Measurements from ENCODE around the gene CLRN2. TPM values are rescaled to one million over a fixed set of nuclear protein-coding genes. Genes with fewer than 3 reads are reported as not detected.

Gene CLRN2
- total and polyA plus RNA-seq, 2 experiments from 2014 or later: not detected

DNA sequence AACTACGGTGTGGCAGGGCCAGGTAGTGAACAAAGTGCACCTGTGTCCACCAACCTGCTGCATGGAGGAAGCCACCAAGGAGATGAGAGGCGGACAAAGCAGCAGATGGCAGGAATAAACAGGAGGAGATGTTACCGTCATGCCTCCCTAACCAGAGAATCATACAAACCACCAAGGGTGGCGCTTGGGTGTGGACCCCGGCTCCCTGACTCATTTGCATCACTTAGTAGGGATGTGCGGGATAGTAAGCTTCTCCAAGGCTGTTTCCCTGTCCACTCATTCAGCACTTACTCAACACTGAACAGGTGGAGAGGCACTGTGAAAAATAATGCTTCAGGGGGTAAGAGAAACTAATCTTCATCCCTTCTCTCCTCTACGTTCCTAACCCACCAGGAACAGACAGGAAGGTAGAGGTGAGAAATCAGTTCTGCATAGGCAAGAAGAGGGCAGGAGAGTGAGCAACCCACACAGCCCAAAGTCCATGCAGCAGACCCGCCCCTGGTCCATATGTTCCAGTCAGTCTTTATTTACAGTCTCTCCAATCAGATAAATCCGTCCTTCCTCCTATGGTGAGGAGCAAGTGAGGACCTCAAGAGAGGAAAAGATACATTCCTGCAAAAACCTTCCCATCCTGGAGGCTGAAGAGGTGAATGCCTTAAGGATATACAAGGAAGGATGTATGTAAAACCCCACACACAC is 37.0 kb upstream of the CLRN2 start:
- Histone ChIP-seq H3K4me3 (no peak overlapping the region), H3K9me3 (ENCODE audit: low read depth) (no peaks in the 10 kb centered on the region)

GRCh38 chr4:17480210-17480927 is 34.6 kb upstream of the CLRN2 start:
- H3K27me3 ChIP-seq: no peaks in the 10 kb centered on the region
- no peaks in the 10 kb centered on the region for H3K36me3 ChIP-seq
- TF ChIP-seq, protein P1, sequence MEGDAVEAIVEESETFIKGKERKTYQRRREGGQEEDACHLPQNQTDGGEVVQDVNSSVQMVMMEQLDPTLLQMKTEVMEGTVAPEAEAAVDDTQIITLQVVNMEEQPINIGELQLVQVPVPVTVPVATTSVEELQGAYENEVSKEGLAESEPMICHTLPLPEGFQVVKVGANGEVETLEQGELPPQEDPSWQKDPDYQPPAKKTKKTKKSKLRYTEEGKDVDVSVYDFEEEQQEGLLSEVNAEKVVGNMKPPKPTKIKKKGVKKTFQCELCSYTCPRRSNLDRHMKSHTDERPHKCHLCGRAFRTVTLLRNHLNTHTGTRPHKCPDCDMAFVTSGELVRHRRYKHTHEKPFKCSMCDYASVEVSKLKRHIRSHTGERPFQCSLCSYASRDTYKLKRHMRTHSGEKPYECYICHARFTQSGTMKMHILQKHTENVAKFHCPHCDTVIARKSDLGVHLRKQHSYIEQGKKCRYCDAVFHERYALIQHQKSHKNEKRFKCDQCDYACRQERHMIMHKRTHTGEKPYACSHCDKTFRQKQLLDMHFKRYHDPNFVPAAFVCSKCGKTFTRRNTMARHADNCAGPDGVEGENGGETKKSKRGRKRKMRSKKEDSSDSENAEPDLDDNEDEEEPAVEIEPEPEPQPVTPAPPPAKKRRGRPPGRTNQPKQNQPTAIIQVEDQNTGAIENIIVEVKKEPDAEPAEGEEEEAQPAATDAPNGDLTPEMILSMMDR (IDR thresholded peaks at IDR 0.05; ENCODE audit: low read depth, low read length): no peak
- H3K27ac ChIP-seq: peak overlapping the region; percentile 28
- peak in 1 of 2 donors; percentile 10 for DNase-seq (ENCODE audit: low read depth in 1 of 2, low spot score in 1 of 2)
- H3K4me1 ChIP-seq (ENCODE audit: low read depth): no peaks in the 10 kb centered on the region
- no peak overlapping the region for H3K4me3 ChIP-seq
- no peaks in the 10 kb centered on the region for H3K9me3 ChIP-seq (ENCODE audit: low read depth)

More for the DNA sequence above, 37.0 kb upstream of the CLRN2 start:
- Histone ChIP-seq H3K27ac (no peak overlapping the region), H3K36me3 (no peaks in the 10 kb centered on the region), H3K4me1 (ENCODE audit: low read depth) (no peaks in the 10 kb centered on the region), H3K27me3 (no peaks in the 10 kb centered on the region)
- TF ChIP-seq, protein P1 (IDR thresholded peaks at IDR 0.05; ENCODE audit: low read depth, low read length): no peak
- no peak for DNase-seq (ENCODE audit: low read depth in 1 of 2, low spot score in 1 of 2)

- TF ChIP-seq, protein P1 (IDR thresholded peaks at IDR 0.05; ENCODE audit: low read depth, low read length): no peak
- Histone ChIP-seq H3K4me3 (no peak overlapping the region), H3K27me3 (no peaks in the 10 kb centered on the region), H3K36me3 (no peaks in the 10 kb centered on the region), H3K9me3 (ENCODE audit: low read depth) (no peaks in the 10 kb centered on the region), H3K27ac (peak overlapping the region; percentile 28), H3K4me1 (ENCODE audit: low read depth) (no peaks in the 10 kb centered on the region)
- DNase-seq (ENCODE audit: low read depth in 1 of 2, low spot score in 1 of 2): no peak
Observed at GRCh38 chr4:17480955-17481354, 34.0 kb upstream of the CLRN2 start.

GRCh38 chr4:17482716-17483115 is 32.2 kb upstream of the CLRN2 start:
- Histone ChIP-seq H3K27ac (no peak overlapping the region), H3K4me3 (no peak overlapping the region), H3K27me3 (no peaks in the 10 kb centered on the region), H3K9me3 (ENCODE audit: low read depth) (no peaks in the 10 kb centered on the region), H3K4me1 (ENCODE audit: low read depth) (no peaks in the 10 kb centered on the region), H3K36me3 (peaks cover 14% of the 10 kb centered on the region)
- TF ChIP-seq, protein P1 (IDR thresholded peaks at IDR 0.05; ENCODE audit: low read depth, low read length): no peak
- no peak for DNase-seq (ENCODE audit: low read depth in 1 of 2, low spot score in 1 of 2)

DNA sequence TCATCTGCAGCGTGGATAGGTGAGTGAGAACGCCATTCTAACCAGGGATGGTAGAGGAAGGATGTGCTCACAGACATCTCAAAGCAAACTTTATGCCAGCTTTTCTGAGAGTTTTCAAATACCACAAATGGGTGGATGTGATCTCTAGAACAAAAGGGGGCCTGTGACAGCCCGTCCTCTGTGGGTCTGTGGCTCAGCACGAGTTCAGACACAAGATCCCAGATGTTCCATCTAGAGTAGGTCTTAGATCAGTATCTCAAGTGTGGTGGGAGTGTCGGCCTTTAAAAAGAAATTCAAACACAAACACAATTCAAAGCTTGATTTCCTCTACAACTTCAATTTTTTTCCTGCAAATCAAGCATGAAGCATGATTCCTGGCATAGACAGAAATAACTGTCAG is 25.8 kb upstream of the CLRN2 start:
- DNase-seq (ENCODE audit: low read depth in 1 of 2, low spot score in 1 of 2): no peak
- Histone ChIP-seq H3K27ac (no peak overlapping the region), H3K9me3 (ENCODE audit: low read depth) (no peaks in the 10 kb centered on the region), H3K27me3 (no peaks in the 10 kb centered on the region), H3K4me3 (no peak overlapping the region), H3K36me3 (peaks cover 27% of the 10 kb centered on the region), H3K4me1 (ENCODE audit: low read depth) (no peaks in the 10 kb centered on the region)
- TF ChIP-seq, protein P1 (IDR thresholded peaks at IDR 0.05; ENCODE audit: low read depth, low read length): no peak
